Activated B cell treated with CpG ODN at 0.5 μM for 24 hours (primary cell): ENCODE results near the gene ASB4. TPM values are rescaled to one million over a fixed set of nuclear protein-coding genes. Genes with fewer than 3 reads are reported as not detected.

Experiments used
- ATAC-seq: fragments of 200-7000 bp; cut with Tn5 transposase; one replicate; pipeline ENCODE4 v1.10.0; 2021; ENCODE audit warnings: low read depth, mild to moderate bottlenecking, moderate library complexity
- CTCF ChIA-PET: fragments of 350-600 bp; sonication (Branson Sonifier 250); formaldehyde crosslinking; loops from one replicate; lab custom pipeline; 2021; ENCODE audit warnings: antibody characterized with exemption; lab: Charles Lee
- POLR2A ChIA-PET: fragments of 350-600 bp; sonication (Branson Sonifier 250); formaldehyde crosslinking; loops from one replicate; lab custom pipeline; 2021; ENCODE audit warnings: antibody characterized with exemption; lab: Charles Lee
- DNase-seq: peaks from one replicate; pipeline ENCODE4 v3.0.0; 2022
- H3K27ac Mint-ChIP-seq: one replicate; pipeline ENCODE4 v1.8.0; 2020; ENCODE audit warnings: mixed read lengths
- H3K27me3 Mint-ChIP-seq: one replicate; pipeline ENCODE4 v1.8.0; 2021; ENCODE audit warnings: mixed read lengths
- H3K36me3 Mint-ChIP-seq: one replicate; pipeline ENCODE4 v1.8.0; 2021; ENCODE audit warnings: low read depth, mixed read lengths
- H3K4me1 Mint-ChIP-seq: one replicate; pipeline ENCODE4 v1.8.0; 2021; ENCODE audit warnings: mixed read lengths
- H3K4me3 Mint-ChIP-seq: one replicate; pipeline ENCODE4 v1.8.0; 2020; ENCODE audit warnings: mild to moderate bottlenecking, mixed read lengths
- H3K9me3 Mint-ChIP-seq: one replicate; pipeline ENCODE4 v1.8.0; 2020; ENCODE audit warnings: mixed read lengths
- CTCF ChIP-seq: fragments of 200-600 bp; IDR thresholded peaks from one replicate; pipeline ENCODE4 v1.8.0; 2022; ENCODE audit warnings: antibody characterized with exemption, mild to moderate bottlenecking
- intact Hi-C: fragments of 100-400 bp; cut with micrococcal nuclease; formaldehyde crosslinking; loops from one replicate; pipeline ENCODE4 v1.15.1; 2024
- total RNA-seq: library from RNA; stranded (reverse); gene quantifications from 2 replicates; pipeline ENCODE4 v1.2.3, GENCODE V29; 2022

The ASB4 gene
- total RNA-seq, 1 donor from 2014 or later: not detected

DNA sequence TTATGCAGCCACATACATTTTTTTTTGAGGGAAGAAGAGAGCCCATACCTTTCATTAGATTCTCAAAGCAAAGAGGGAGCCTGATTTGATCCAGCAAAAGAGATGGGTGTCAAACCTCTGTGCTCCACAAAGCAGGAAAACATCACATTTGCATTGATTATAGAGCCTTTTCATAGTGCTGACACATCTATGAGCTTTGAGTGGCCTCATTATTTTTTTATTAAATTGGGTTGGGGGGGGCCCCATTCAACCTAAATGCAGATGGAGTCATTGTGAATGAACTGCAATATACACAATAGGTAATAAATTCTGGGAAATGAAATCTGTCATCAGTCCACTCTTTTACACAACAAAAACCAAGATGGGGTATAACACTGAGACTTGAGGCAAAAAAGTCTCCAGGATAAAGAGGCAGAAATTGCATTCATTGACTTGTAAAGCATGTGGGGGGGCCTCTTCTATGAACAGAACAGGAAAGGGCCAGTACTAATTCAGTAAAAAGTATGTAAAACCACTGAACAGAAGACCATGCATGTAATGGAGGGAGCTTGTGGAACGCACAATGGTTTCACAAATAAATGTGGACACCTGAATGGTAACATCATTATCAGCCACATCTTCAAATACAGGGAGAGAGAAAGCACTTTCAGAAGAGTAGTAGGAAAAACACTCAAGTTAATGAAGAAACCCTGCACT lies 17.7 kb upstream of the ASB4 start:
- H3K27ac Mint-ChIP-seq: no peak overlapping the region
- peaks cover 10% of the 10 kb centered on the region for H3K4me1 Mint-ChIP-seq
- POLR2A ChIA-PET: no interaction called here
- DNase-seq (no peak), ATAC-seq (no peak)
- intact Hi-C loops: no loop called here
- H3K9me3 Mint-ChIP-seq: no peaks in the 10 kb centered on the region
- no peak for TF ChIP-seq CTCF
- CTCF ChIA-PET: no interaction called here
- peaks cover 2% of the 10 kb centered on the region for H3K27me3 Mint-ChIP-seq
- H3K4me3 Mint-ChIP-seq: no peak overlapping the region
- no peaks in the 10 kb centered on the region for H3K36me3 Mint-ChIP-seq

DNA sequence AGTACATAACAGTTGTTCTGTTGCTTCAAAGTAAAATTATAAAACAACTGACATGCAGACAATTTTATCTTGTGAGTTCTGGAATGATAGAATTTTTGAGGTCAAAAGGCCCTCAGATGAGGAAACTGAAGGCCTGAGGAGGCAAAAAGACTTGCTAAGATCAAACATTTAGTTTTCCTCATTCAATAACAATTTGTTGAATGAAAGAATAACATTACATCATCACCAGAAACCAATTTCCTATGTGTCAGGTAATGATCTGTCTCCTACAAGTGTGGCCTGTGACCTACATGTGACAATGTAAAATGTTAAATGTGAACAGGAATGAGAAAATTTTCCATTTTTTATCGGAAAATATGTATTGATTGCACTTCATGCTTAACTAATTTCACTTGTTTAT lies 16.6 kb upstream of the ASB4 start:
- peaks cover 10% of the 10 kb centered on the region for H3K4me1 Mint-ChIP-seq
- no peak overlapping the region for H3K4me3 Mint-ChIP-seq
- no peak overlapping the region for H3K27ac Mint-ChIP-seq
- intact Hi-C loops: no loop called here
- no peaks in the 10 kb centered on the region for H3K36me3 Mint-ChIP-seq
- ChIA-PET CTCF (no interaction called here), POLR2A (no interaction called here)
- TF ChIP-seq CTCF: no peak
- H3K27me3 Mint-ChIP-seq: peaks cover 2% of the 10 kb centered on the region
- H3K9me3 Mint-ChIP-seq: no peaks in the 10 kb centered on the region
- ATAC-seq (no peak), DNase-seq (no peak)

- intact Hi-C loops: no loop called here
- H3K4me1 Mint-ChIP-seq: peaks cover 10% of the 10 kb centered on the region
- H3K27me3 Mint-ChIP-seq: no peaks in the 10 kb centered on the region
- CTCF ChIA-PET: interaction anchor here (0.9 kb wide), 1 partner anchor 10 kb away, joined by 3 read pairs; no protein-coding TSS in a partner anchor
- no peak overlapping the region for H3K4me3 Mint-ChIP-seq
- POLR2A ChIA-PET: no interaction called here
- TF ChIP-seq CTCF: no peak
- H3K36me3 Mint-ChIP-seq: no peaks in the 10 kb centered on the region
- DNase-seq: no peak
- H3K9me3 Mint-ChIP-seq: no peaks in the 10 kb centered on the region
- no peak for ATAC-seq
- H3K27ac Mint-ChIP-seq: no peak overlapping the region
Observed at GRCh38 chr7:95469848-95470247, 15.9 kb upstream of the ASB4 start.

DNA sequence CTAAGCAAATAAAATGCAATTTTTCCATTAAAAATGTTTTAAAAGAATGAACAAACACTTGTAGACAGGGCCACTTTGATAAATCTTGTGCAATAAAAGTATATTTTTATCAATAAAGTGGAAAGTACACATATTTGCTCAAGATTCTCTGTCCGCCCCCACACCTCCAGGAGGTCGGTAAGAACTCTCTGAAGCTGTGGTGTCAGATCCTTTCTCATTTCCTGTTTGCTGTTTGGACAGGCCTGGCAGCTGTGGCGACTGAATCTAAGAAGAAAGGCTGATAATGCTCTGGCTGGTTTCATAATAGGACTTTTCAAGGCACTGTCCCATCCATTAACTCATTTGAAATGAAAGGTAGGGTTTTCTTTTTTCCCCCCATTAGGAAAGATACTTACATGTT lies 15.3 kb upstream of the ASB4 start:
- Mint-ChIP-seq H3K27ac (no peak overlapping the region), H3K27me3 (no peaks in the 10 kb centered on the region), H3K36me3 (no peaks in the 10 kb centered on the region), H3K4me3 (no peak overlapping the region), H3K4me1 (peaks cover 10% of the 10 kb centered on the region), H3K9me3 (no peaks in the 10 kb centered on the region)
- no peak for TF ChIP-seq CTCF
- no peak for DNase-seq
- ATAC-seq: no peak
- CTCF ChIA-PET: interaction anchor here (0.9 kb wide), 1 partner anchor 10 kb away, joined by 3 read pairs; no protein-coding TSS in a partner anchor
- intact Hi-C loops: no loop called here
- POLR2A ChIA-PET: no interaction called here

DNA sequence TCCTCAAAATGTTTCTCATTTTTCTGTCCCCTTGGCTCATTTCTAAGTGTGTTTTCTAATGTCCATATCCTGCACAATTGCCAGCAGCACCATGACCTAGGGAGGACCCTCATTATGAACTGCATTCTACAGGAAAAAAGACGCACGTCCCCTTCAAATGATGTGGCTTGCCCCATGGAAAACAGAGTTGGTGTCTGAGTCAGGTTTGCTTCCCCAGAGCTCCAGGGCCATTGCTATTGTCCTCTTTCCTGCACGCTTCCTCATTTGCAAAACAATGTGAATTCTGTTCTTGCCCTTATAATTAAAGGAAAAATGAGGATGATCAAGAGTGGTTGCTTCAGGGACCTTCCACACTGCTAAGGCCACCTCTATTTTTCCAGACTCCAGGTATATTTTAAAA lies 14.7 kb upstream of the ASB4 start:
- H3K27me3 Mint-ChIP-seq: no peaks in the 10 kb centered on the region
- H3K36me3 Mint-ChIP-seq: no peaks in the 10 kb centered on the region
- DNase-seq (no peak), ATAC-seq (no peak)
- no peak for TF ChIP-seq CTCF
- H3K27ac Mint-ChIP-seq: no peak overlapping the region
- ChIA-PET POLR2A (no interaction called here), CTCF (no interaction called here)
- no peak overlapping the region for H3K4me3 Mint-ChIP-seq
- H3K4me1 Mint-ChIP-seq: peaks cover 10% of the 10 kb centered on the region
- intact Hi-C loops: no loop called here
- no peaks in the 10 kb centered on the region for H3K9me3 Mint-ChIP-seq
